AG04449 (cell line): Measurements from ENCODE around the gene SLC44A4.
A peak's percentile ranks its signal among the peaks of the same experiment; 100 is the strongest.

ENCODE experiments used
- CTCF ChIA-PET: fragments of 350-600 bp; formaldehyde crosslinking; extraction: SDS; loops from one replicate; lab custom pipeline; 2021; ENCODE audit warnings: antibody characterized with exemption; lab: Yijun Ruan, JAX
- POLR2A ChIA-PET: fragments of 400-600, 350-600 bp; formaldehyde crosslinking; extraction: SDS; loops from one replicate; lab custom pipeline; 2020; ENCODE audit warnings: antibody characterized with exemption, inconsistent platforms; lab: Yijun Ruan, JAX
- DNase-seq: peaks from one replicate; pipeline ENCODE4 v3.0.0-alpha.2; 2010; ENCODE audit warnings: low read depth, low spot score
- H3K4me3 ChIP-seq: 2 replicates; pipeline ENCODE4 v1.5.1; 2011; ENCODE audit warnings: low read depth, mild to moderate bottlenecking, control low read depth, low read length
- TF ChIP-seq, protein P1 (sequence below): IDR thresholded peaks from one replicate; pipeline ENCODE4 v1.5.1; 2011; ENCODE audit warnings: mild to moderate bottlenecking, moderate library complexity, low read length, control low read depth, inconsistent platforms; ENCODE audit not compliant: insufficient read depth; ENCODE audit errors: missing control alignments

The SLC44A4 gene

DNA sequence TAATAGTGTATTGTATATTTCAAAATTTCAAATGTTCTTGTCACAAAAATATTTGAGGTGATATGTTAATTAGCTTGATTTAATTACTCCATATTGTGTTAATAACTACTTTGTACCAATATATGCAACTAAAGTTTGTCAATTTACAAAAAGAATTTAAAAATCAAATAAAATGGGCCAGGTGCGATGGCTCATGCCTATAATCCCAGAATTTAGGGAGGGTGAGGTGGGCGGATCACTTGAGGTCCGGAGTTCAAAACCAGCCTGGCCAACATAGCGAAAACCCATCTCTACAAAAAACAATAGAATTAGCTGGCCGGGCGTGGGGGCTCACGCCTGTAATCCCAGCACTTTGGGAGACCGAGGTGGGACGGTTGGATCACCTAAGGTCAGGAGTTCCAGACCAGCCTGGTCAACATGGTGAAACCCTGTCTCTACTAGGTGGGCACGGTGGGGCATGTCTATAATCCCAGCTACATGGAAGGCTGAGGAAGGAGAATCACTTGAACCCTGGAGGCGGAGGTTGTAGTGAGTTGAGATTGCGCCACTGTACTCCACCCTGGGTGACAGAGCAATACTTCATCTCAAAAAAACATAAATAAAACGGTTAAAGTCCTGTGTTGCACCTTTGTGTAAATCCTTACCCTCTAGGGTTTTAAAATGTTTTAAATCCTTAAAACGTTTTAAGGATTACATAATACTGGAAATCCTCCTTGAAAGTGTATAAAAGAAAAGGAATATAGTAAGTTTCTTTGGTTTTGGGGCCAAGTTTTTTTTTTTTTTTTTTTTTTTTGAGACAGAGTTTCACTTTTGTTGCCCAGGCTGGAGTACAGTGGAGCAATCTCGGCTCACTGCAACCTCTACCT is 47.2 kb downstream of the SLC44A4 start:
- TF ChIP-seq, protein P1, sequence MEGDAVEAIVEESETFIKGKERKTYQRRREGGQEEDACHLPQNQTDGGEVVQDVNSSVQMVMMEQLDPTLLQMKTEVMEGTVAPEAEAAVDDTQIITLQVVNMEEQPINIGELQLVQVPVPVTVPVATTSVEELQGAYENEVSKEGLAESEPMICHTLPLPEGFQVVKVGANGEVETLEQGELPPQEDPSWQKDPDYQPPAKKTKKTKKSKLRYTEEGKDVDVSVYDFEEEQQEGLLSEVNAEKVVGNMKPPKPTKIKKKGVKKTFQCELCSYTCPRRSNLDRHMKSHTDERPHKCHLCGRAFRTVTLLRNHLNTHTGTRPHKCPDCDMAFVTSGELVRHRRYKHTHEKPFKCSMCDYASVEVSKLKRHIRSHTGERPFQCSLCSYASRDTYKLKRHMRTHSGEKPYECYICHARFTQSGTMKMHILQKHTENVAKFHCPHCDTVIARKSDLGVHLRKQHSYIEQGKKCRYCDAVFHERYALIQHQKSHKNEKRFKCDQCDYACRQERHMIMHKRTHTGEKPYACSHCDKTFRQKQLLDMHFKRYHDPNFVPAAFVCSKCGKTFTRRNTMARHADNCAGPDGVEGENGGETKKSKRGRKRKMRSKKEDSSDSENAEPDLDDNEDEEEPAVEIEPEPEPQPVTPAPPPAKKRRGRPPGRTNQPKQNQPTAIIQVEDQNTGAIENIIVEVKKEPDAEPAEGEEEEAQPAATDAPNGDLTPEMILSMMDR: no peak
- no peak for DNase-seq
- POLR2A ChIA-PET: interaction anchor here (0.5 to 1.8 kb wide), 3 partner anchors 79 to 146 kb away, joined by 3 to 14 read pairs (median 3); partner anchors contain the start of gene DDAH2
- H3K4me3 ChIP-seq: peak overlapping the region; percentile 71; the same call in 1 of the 2 replicates
- CTCF ChIA-PET: interaction anchor here (0.9 to 5.1 kb wide), 8 partner anchors 33 to 152 kb away, joined by 3 to 60 read pairs (median 9); partner anchors contain the start of genes DDAH2 and LY6G5C

DNA sequence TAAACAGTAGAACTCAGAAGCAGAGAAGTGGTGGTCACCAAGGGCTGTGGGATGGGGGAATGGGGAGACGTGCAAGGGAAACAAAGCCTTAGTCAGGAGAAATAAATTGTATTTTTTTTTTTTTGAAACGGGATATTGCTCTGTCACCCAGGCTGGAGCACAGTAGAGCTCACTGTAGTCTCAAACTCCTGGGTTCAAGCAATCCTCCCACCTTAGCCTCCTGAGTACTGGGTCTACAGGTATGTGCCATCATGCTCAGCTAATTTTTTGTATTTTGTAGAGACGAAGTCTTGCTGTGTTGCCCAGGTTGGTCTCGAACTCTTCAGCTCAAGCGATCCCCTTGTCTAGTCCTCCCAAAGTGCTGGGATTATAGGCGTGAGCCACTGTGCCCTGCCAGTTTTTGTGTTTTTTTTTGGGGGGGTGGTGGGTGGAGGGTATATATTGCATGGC is 47.9 kb downstream of the SLC44A4 start:
- TF ChIP-seq, protein P1: no peak
- DNase-seq: no peak
- H3K4me3 ChIP-seq: peak overlapping the region; percentile 71
- CTCF ChIA-PET: interaction anchor here (0.6 to 5.1 kb wide), 17 partner anchors 8 to 151 kb away, joined by 3 to 60 read pairs (median 5); partner anchors contain the start of genes DDAH2, HSPA1A, HSPA1L and LSM2
- POLR2A ChIA-PET: interaction anchor here (0.5 to 1.8 kb wide), 5 partner anchors 16 to 145 kb away, joined by 3 to 14 read pairs (median 5); partner anchors contain the start of genes DDAH2, HSPA1A, HSPA1L and LSM2

DNA sequence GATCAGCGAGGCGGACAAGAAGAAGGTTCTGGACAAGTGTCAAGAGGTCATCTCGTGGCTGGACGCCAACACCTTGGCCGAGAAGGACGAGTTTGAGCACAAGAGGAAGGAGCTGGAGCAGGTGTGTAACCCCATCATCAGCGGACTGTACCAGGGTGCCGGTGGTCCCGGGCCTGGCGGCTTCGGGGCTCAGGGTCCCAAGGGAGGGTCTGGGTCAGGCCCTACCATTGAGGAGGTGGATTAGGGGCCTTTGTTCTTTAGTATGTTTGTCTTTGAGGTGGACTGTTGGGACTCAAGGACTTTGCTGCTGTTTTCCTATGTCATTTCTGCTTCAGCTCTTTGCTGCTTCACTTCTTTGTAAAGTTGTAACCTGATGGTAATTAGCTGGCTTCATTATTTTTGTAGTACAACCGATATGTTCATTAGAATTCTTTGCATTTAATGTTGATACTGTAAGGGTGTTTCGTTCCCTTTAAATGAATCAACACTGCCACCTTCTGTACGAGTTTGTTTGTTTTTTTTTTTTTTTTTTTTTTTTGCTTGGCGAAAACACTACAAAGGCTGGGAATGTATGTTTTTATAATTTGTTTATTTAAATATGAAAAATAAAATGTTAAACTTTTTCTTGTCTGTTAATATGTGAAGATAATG is 49.0 kb downstream of the SLC44A4 start:
- ChIA-PET CTCF (interaction anchor here (0.8 to 5.1 kb wide), 23 partner anchors 9 to 267 kb away, joined by 3 to 60 read pairs (median 4); partner anchors contain the start of genes C6orf47, CLIC1, DDAH2 and HSPA1A), POLR2A (interaction anchor here (0.6 to 1.8 kb wide), 13 partner anchors 9 to 715 kb away, joined by 3 to 14 read pairs (median 3); partner anchors contain the start of genes ABHD16A, ATP6V1G2, DDAH2 and HSPA1A)
- no peak for DNase-seq
- peak overlapping the region; percentile 71 for H3K4me3 ChIP-seq
- TF ChIP-seq, protein P1: no peak

DNA sequence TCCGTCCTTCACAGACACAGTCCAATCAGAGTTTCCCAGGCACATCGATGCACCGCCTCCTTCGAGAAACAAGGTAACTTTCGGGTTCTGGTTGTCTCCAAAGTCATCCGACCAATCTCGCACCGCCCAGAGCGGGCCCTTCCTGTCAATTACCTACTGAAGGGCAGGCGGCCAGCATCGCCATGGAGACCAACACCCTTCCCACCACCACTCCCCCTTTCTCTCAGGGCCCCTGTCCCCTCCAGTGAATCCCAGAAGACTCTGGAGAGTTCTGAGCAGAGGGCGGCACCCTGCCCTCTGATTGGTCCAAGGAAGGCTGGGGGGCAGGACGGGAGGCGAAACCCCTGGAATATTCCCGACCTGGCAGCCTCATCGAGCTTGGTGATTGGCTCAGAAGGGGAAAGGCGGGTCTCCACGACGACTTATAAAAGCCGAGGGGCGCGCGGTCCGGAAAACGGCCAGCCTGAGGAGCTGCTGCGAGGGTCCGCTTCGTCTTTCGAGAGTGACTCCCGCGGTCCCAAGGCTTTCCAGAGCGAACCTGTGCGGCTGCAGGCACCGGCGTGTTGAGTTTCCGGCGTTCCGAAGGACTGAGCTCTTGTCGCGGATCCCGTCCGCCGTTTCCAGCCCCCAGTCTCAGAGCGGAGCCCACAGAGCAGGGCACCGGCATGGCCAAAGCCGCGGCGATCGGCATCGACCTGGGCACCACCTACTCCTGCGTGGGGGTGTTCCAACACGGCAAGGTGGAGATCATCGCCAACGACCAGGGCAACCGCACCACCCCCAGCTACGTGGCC is 51.3 kb downstream of the SLC44A4 start, which contains the start of gene HSPA1B:
Gene HSPA1B, plus strand, starts transcription at position 453 of the 794 bp plus-strand sequence. Its CDS starts 213 bp downstream, at position 666.
- ChIA-PET CTCF (interaction anchor here (1.0 to 2.4 kb wide), 5 partner anchors 9 to 146 kb away, joined by 3 to 11 read pairs (median 5); partner anchors contain the start of genes LY6G5C and VARS1), POLR2A (interaction anchor here (0.6 to 2.3 kb wide), 38 partner anchors 8 to 287 kb away, joined by 3 to 45 read pairs (median 5); partner anchors contain the start of genes ABHD16A, BAG6, C6orf47 and CLIC1)
- peak; percentile 99 for DNase-seq
- peak within 1 kb of the TSS; percentile 86 for H3K4me3 ChIP-seq
- TF ChIP-seq, protein P1: no peak

DNA sequence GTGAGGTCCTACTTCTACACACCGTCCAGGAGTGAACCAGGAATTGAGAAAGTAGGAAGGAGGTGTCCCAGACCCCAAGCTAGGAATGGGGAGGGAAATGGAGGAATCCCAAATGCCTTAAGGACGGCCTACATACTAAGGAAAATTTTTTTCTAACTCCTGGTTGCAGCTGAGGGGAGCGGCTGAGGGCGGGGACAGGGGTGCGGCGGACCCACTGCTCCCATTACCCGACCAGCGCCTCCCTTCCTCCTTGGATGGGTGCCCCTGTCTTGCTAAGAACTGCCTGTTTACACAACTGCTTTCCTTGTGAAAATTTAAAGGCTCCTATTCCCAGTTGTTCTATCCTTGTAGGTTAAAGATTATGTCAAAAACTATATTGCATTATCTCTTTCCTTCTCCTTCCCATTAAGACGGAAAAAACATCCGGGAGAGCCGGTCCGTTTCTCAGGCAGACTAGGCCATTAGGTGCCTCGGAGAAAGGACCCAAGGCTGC is 52.0 kb downstream of the SLC44A4 start:
- peak overlapping the region; percentile 50 for H3K4me3 ChIP-seq
- CTCF ChIA-PET: interaction anchor here (0.9 to 2.4 kb wide), 6 partner anchors 10 to 145 kb away, joined by 3 to 11 read pairs (median 4); partner anchors contain the start of genes LY6G5C and VARS1
- DNase-seq: no peak
- POLR2A ChIA-PET: interaction anchor here (0.6 to 2.3 kb wide), 35 partner anchors 9 to 285 kb away, joined by 3 to 45 read pairs (median 5); partner anchors contain the start of genes ABHD16A, BAG6, C6orf47 and CLIC1
- TF ChIP-seq, protein P1: no peak
